ENCODE results near the gene TRPM4. TPM values are rescaled to one million over a fixed set of nuclear protein-coding genes. Genes with fewer than 3 reads are reported as not detected.
"Not testable (repeated sequence)": the region's sequence is repeated elsewhere in the genome, so short reads cannot be mapped to it uniquely, and the experiment has no call there.

The TRPM4 gene
- total and polyA plus RNA-seq, 12 donors: 20.4 to 100 (median 33.0) TPM

DNA sequence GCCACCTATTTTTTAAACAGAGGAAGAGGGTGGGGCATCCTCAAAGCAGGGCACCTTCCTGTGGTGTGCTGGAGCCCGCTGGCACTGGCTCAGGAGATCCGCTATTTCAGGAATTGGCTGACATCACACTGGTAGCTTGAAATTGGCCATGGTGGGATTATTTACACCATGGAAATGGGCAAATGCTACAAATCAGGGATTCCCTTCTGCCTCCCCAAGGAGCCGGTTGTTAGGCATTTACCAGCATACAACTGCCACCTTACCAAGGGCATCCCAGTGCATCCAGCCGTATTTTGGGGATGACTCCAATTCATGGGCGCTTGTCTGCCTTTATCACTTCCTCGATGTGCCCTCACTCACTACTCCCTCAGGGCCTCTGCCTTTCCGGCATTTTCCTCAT, 16.6 kb upstream of the TRPM4 start:
- 74 to 81% methylated on average over 7 of the region's 7 CpGs for WGBS, 2 donors
- Histone ChIP-seq H3K27me3 (peaks cover 0 to 10% (median 0%) of the 10 kb centered on the region in 7 donors), H3K36me3 (no peaks in the 10 kb centered on the region), H3K4me1 (peaks cover 4 to 35% (median 13%) of the 10 kb centered on the region in 9 donors), H3K4me3 (no peak overlapping the region), H3K9me3 (no peaks in the 10 kb centered on the region), H3K27ac (no peak overlapping the region)
- TF ChIP-seq, protein P1, sequence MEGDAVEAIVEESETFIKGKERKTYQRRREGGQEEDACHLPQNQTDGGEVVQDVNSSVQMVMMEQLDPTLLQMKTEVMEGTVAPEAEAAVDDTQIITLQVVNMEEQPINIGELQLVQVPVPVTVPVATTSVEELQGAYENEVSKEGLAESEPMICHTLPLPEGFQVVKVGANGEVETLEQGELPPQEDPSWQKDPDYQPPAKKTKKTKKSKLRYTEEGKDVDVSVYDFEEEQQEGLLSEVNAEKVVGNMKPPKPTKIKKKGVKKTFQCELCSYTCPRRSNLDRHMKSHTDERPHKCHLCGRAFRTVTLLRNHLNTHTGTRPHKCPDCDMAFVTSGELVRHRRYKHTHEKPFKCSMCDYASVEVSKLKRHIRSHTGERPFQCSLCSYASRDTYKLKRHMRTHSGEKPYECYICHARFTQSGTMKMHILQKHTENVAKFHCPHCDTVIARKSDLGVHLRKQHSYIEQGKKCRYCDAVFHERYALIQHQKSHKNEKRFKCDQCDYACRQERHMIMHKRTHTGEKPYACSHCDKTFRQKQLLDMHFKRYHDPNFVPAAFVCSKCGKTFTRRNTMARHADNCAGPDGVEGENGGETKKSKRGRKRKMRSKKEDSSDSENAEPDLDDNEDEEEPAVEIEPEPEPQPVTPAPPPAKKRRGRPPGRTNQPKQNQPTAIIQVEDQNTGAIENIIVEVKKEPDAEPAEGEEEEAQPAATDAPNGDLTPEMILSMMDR (IDR thresholded peaks at IDR 0.05): no peak
- intact Hi-C loops (cut with DNase I): loop anchor here in 1 of 10 donors (5.0 kb wide), 1 partner anchor 44 kb away; no protein-coding TSS in a partner anchor
- DNase-seq (no peak), ATAC-seq (no peak)

DNA sequence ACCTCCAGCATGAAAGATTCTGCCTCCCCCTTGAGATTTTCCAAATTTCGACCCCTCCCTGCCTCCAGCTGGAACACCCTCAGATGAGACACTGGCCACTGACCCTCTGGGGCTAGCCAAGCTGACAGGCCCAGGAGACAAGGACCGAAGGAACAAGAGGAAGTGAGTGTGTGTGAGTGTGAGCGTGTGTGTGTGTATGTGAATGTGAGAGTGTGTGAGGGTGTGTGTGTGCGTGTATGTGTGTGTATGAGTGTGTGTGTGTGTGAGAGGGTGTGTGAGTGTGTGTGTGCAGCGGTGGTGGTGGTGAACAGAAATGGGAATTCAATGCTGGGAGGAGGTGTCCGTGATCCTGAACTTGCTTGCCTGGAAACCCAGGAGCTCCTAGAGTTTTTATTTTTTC, 16.2 kb upstream of the TRPM4 start:
- DNase-seq: no peak
- H3K36me3 ChIP-seq: no peaks in the 10 kb centered on the region
- intact Hi-C loops (cut with DNase I): loop anchor here in 1 of 10 donors (5.0 kb wide), 1 partner anchor 44 kb away; no protein-coding TSS in a partner anchor

DNA sequence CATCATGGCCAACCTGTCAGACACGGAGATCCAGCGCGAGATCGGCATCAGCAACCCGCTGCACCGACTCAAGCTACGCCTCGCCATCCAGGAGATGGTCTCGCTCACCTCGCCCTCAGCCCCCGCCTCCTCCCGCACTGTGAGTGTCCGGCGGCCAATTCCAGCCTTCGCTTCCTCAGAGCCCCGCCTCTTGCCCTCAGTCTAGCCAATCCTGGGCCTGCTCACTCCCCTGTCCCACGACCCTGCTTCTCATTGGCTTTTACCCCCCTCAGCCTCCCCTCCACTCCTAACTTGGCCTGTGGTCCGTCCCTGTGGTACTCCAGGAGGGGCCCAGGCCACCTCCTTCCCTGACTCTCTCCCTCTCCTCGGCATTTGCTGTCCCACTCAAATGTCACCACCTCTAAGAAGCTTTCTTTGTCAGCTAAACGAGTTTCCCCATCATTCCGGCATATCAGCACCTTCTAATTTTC, 14.7 kb upstream of the TRPM4 start:
- Histone ChIP-seq H3K4me3 (peak overlapping the region in 9 of 10 donors; percentile 43 to 61 (median 55)), H3K27me3 (peaks cover 0 to 12% (median 0%) of the 10 kb centered on the region in 7 donors), H3K36me3 (no peaks in the 10 kb centered on the region), H3K9me3 (no peaks in the 10 kb centered on the region), H3K4me1 (peaks cover 7 to 36% (median 17%) of the 10 kb centered on the region in 9 donors), H3K27ac (peak overlapping the region in 2 of 10 donors; percentile 29 to 35)
- ATAC-seq (peak; percentile 90 to 99 (median 96)), DNase-seq (peak; percentile 90 to 95)
- TF ChIP-seq, protein P1 (IDR thresholded peaks at IDR 0.05): no peak
- intact Hi-C loops (cut with DNase I): loop anchor here in 2 of 10 donors (2.0 to 5.0 kb wide), 2 partner anchors 44 to 46 kb away; no protein-coding TSS in a partner anchor
- WGBS, 2 donors: 2% methylated on average over 21 of the region's 21 CpGs

More for the DNA sequence above, 16.2 kb upstream of the TRPM4 start:
- ATAC-seq: no peak
- H3K27ac ChIP-seq: no peak overlapping the region
- WGBS, 2 donors: 80 to 81% methylated on average over 6 of the region's 6 CpGs
- TF ChIP-seq, protein P1 (IDR thresholded peaks at IDR 0.05): no peak
- H3K4me3 ChIP-seq: no peak overlapping the region
- H3K27me3 ChIP-seq: peaks cover 0 to 12% (median 0%) of the 10 kb centered on the region in 7 donors
- peaks cover 7 to 35% (median 14%) of the 10 kb centered on the region in 9 donors for H3K4me1 ChIP-seq
- H3K9me3 ChIP-seq: no peaks in the 10 kb centered on the region

DNA sequence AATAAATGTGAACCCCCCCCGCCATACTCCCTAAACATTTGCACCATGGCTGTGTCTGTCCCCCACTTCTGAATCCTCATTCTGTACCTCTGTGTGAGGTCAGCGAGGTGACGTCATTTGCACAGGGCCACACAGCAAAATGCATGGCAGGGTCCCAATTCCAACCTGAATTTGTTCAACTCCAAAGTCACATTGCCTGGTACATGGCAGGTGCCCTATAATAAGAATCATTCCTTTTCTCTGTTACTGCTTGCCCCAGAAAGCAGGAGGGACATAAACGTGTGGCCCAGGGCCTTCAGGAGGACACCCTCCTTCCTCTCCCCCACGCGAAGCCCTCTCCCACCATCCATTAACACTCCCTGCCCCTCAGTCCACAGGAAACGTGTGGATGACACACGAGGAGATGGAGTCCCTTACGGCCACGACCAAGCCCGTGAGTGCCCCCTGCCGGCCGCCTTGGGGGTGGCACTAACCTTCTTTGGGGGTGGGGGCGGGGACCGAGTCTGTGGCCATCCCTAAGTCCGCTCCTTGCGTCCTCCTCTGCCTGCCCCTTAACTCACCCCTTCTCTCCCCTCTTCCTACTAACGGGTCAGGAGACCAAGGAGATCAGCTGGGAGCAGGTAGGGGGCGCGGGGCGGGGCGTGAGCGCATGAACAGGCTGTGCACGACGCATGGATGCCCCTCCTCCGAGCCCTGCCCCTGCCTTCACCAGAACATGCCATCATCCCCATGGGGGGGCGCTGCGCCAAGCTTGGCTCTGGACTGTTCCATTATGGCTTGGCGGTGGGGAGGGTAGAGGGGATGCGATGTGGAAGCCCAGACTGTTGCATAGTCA, 11.8 kb upstream of the TRPM4 start:
- H3K36me3 ChIP-seq: no peaks in the 10 kb centered on the region
- H3K4me3 ChIP-seq: peak overlapping the region in 7 of 10 donors; percentile 0 to 39 (median 34)
- H3K4me1 ChIP-seq: peaks cover 7 to 54% (median 31%) of the 10 kb centered on the region in 9 donors
- peak in 5 of 8 donors; percentile 6 to 26 (median 14) for ATAC-seq
- no peaks in the 10 kb centered on the region for H3K9me3 ChIP-seq
- peaks cover 0 to 39% (median 0%) of the 10 kb centered on the region in 7 donors for H3K27me3 ChIP-seq
- DNase-seq: peak; percentile 77 to 84
- WGBS, 2 donors: 9% methylated on average over 28 to 30 of the region's 30 CpGs
- TF ChIP-seq, protein P1 (IDR thresholded peaks at IDR 0.05): peak; percentile 83 to 97 (median 94)
- intact Hi-C loops (cut with DNase I): loop anchor here in 8 of 10 donors (1.0 to 5.0 kb wide), 6 partner anchors 33 to 52 kb away; partner anchors contain the start of gene LIN7B (in 2 of the 8)
- H3K27ac ChIP-seq: peak overlapping the region in 3 of 10 donors; percentile 10 to 21 (median 16)

DNA sequence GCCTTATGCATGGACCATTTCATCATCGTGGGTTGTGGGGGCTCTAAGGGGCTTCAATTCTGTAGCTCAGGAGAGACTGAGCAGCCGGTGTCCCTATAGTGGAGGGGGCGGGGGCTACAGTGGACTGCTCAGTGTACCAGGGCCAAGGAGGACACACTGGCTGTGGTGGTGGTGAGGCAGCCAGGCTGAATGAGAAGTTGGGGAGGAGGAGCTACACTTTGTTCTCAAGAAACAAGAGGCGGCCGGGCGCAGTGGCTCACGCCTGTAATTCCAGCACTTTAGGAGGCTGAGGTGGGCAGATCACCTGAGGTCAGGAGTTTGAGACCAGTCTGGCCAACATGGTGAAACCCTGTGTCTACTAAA, 11.2 kb upstream of the TRPM4 start:
- H3K27ac ChIP-seq: peak overlapping the region in 2 of 10 donors; percentile 10 to 16
- ATAC-seq, H3K9me3 ChIP-seq, H3K36me3 ChIP-seq, DNase-seq: not testable (repeated sequence)
- WGBS, 2 donors: 40 to 47% methylated on average over 7 of the region's 7 CpGs
- H3K4me3 ChIP-seq: peak overlapping the region in 4 of 10 donors; percentile 29 to 35 (median 33)
- intact Hi-C loops (cut with DNase I): loop anchor here in 7 of 10 donors (5.0 kb wide), 4 partner anchors 34 to 51 kb away; partner anchors contain the start of gene LIN7B (in 2 of the 7)
- H3K27me3 ChIP-seq: peaks cover 0 to 44% (median 0%) of the 10 kb centered on the region in 7 donors
- peaks cover 11 to 60% (median 37%) of the 10 kb centered on the region in 9 donors for H3K4me1 ChIP-seq
